Epithelial cell of proximal tubule (primary cell): ENCODE results near the gene PANX2. TPM values are rescaled to one million over a fixed set of nuclear protein-coding genes. Genes with fewer than 3 reads are reported as not detected.

Source experiments
- DNase-seq: peaks from one replicate; pipeline ENCODE4 v3.0.0-alpha.2; 2011; ENCODE audit warnings: low read depth
- H3K4me3 ChIP-seq: 2 replicates; pipeline ENCODE4 v1.5.1; 2011; ENCODE audit warnings: low read depth, mild to moderate bottlenecking, low read length
- CTCF ChIP-seq: conservative IDR thresholded peaks from 2 replicates; pipeline ENCODE4 v1.5.1; 2012; ENCODE audit warnings: low read depth, mild to moderate bottlenecking, low read length
- total RNA-seq: library from RNA; depleted of rRNA; stranded (reverse); fragments of >200 nt; gene quantifications from 2 replicates; pipeline ENCODE4 v1.2.3, GENCODE V29; 2015

The PANX2 gene
- total RNA-seq, 1 donor from 2014 or later: 0.12 TPM

GRCh38 chr22:50210378-50211139 is 40.0 kb downstream of the PANX2 start:
- DNase-seq: no peak
- no peak for TF ChIP-seq CTCF
- no peak overlapping the region for H3K4me3 ChIP-seq

GRCh38 chr22:50211147-50211546 is 40.6 kb downstream of the PANX2 start:
- DNase-seq: no peak
- no peak for TF ChIP-seq CTCF
- no peak overlapping the region for H3K4me3 ChIP-seq

- DNase-seq: no peak
- no peak for TF ChIP-seq CTCF
Measured at GRCh38 chr22:50213263-50213662, 42.7 kb downstream of the PANX2 start.

GRCh38 chr22:50215297-50216054 is 44.9 kb downstream of the PANX2 start:
- no peak overlapping the region for H3K4me3 ChIP-seq
- DNase-seq: no peak

More at GRCh38 chr22:50213263-50213662, 42.7 kb downstream of the PANX2 start:
- H3K4me3 ChIP-seq: no peak overlapping the region

GRCh38 chr22:50216055-50216683 is 45.6 kb downstream of the PANX2 start:
- TF ChIP-seq CTCF: no peak
- no peak overlapping the region for H3K4me3 ChIP-seq
- DNase-seq: no peak

More at GRCh38 chr22:50215297-50216054, 44.9 kb downstream of the PANX2 start:
- no peak for TF ChIP-seq CTCF

- TF ChIP-seq CTCF: no peak
- DNase-seq: no peak
- H3K4me3 ChIP-seq: no peak overlapping the region
Measured at GRCh38 chr22:50216684-50217520, 46.4 kb downstream of the PANX2 start.
